ENCODE measurements around the gene BRD4.

BRD4 gene

DNA sequence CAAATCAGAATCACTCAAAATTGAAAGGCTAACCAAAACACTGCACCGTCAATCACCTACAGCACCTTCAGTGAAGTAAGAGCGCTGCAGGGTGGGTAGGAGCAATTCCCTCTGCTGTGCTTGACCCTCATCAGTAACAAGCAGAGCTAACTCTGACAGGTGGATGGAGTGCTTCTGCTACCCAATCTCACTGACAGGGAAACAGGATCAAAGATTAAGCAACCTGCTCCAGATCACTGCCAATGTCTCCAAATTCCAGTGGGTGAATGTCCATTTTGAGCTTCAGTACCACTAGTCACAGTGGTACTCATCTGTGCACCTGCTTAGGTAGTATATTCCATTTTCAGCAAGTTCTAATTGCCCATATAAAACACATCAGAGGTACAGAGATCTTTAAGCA lies 25.2 kb downstream of the BRD4 start:
- DNase-seq, result no peak

DNA sequence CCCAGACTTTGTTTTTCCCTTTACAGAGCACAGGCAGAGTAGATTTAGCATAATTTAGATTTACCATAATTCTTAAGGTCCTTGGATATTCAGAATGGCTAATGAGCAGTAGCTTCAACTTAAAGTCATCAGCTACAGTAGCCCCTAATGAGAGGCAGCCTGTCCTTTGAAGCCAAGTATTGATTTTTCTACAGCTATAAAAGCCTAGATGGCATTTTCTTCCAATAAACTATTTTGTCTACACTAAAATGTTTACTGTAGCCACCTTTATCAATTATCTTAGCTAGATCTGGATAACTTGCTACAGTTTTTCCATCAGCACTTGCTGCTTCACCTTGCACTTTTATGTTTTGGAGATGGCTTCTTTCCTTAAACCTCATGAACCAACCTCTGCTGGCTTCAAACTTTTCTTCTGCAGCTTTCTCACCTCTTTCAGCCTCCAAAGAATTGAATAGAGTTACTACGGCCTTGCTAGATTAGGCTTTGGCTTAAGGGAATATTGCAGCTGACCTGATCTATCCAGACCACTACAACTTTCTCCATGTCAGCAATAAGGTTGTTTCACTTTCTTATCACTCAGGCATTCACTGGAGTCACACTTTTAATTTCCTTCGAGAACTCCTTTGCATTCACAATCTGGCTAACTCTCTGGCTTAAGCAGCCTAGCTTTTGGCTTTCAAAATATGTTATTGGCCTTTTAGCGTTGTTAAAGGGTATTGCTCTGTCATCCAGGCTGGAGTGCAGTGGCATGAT lies 26.6 kb downstream of the BRD4 start:
- no peak for DNase-seq

DNA sequence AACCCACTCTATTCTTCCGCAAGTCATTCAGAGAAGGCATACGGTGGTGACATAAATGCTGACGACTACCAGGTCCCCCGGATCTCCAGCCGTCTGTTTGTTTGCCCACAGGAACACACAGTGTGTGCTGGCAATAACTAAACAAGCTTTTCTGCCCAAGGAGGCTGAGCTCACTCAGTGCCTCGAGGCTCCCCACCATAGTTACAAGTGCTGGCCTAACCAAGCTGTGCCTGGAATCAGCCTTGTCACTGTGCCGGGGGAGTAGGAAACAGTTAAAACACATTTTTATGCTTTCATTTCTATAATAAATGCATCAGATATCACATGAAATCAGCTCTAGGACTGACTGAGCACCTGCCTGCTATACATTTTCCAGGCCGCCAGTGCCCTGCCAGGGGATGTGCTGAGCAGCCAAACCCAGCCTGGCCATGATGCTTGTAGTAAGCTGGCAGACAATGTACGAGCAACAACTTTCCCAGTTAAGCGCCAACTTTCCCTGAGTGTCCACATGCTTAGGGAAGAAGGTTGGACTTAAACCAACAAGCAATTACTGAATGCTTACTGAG lies 28.1 kb downstream of the BRD4 start:
- DNase-seq, result no peak

DNA sequence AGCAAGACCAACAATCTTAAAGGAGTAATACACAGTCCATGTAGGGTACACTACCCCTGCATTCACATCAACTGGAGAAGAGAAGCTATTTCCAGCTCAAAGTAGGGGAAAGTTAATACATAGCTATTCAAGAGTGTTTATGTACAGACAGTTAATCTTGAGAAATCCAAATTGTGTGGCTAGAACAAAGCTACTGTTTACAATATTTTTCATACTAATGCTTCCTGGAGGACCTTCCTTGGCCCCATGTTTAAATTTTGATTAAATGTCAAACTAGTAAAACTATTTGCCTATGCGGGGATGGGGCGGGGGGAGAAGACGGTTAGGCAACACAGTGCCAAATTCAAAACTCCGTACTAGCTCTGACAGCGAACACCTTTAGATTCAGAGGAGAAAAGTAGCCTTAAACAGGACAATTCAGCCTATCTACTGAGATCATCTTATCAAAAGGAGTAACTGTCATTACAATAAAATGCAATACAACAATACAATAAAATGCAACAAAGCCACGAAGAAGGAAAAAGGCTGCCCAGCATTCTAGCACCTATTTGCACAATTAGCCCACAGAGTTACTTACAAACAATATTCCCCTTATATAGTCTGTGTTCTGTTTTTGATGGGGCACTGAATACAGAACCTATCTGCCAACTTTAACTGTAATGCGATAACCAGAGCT lies 29.1 kb downstream of the BRD4 start:
- no peak for DNase-seq

- DNase-seq, result no peak
Observed at GRCh38 chr19:15300533-15301197, 31.7 kb downstream of the BRD4 start.

DNA sequence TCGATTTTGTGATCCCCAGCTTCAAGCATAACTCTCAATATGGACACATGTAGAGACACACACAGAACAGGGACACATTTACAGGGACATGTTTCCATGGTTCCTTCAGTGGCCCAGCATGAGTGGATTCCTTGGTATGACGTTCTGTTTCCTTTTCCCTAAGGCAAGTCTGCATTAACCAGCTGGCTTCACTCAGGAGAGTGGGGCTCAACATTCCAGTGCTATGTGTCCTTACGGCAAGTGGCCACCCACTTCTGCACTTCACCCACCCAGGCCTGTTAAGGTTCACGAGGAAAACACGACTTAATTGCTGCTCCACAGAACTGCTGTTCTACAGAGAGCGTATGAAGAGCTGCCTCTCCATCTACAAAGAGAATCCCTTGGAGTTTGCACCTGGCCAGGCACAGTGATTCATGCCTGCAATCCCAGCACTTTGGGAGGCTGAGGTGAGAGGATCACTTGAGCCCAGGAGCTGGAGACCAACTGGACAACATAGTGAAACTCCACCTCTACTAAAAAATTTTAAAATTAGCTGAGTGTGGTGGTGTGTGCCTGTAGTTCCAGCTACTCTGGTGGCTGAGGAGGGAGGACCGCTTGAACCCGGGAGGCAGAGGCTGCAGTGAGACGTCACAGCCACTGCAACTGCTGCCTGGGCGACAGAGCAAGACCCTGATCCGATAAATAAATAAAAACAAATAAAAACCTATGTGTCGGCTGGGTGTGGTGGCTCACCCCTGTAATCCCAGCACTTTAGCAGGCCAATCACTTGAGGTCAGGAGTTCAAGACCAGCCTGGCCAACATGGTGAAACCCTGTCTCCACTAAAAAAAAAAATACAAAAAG lies 32.5 kb downstream of the BRD4 start:
- DNase-seq, result no peak

DNA sequence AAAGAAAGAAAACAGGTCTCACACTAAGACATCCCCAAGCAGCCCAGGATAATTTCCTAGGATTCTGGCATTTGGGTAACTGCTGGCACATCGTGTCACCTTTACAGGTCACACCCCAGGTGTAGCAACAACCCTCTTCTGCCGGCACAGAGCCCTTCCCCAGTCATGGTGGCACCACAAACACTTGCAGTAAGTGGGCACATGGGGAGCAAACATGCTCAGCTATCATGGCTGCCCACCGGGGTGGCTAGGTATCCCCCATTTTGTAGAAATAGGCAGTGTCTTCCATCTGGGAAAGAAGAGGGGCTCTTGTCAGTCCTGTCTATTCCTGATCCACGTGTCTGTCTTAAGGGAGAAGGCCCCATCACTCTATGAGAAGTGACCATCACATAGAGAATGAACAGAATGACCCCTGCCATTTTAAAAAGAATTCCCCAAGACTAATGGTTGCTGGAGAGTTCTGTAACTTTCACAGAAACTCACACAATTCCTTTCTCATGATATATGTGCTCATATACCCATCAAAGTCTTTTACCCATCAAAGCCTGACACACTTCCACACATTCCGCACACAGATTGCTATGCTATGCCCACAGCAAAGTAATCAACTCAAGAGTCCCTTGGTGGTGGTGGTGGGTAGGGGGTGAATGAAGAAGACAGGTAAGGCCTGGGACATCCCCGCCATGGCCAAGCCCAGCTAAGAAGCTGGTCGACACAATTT lies 33.3 kb downstream of the BRD4 start:
- DNase-seq, result no peak

- no peak for DNase-seq
Observed at GRCh38 chr19:15297416-15298224, 34.7 kb downstream of the BRD4 start.

DNA sequence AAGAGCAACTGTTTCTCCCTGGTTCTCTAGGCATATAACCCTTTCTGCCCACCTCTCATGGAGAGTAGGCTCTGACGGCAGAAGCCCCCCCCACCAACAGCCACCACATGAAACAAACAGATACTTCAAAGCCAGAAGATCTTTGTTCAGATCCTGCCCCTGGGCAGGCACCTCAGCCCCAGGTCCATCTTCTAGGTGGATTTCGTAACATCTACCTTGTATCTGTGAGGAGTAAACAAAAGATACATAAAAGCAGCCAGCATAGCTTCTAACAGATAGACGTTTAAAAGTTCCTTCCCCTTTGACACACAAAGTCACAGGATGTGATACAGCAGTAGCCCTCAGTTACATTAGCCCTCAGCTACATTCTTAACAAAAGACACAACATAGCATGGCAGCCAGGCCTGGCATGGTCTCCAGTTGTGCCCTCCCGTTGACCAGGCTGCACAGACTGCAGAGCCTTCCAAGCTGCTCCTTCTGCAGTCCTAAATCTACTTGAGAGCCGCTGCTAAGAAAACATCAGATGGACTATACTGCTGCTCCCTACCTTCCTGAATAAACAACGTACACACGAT lies 35.4 kb downstream of the BRD4 start:
- DNase-seq, result no peak

DNA sequence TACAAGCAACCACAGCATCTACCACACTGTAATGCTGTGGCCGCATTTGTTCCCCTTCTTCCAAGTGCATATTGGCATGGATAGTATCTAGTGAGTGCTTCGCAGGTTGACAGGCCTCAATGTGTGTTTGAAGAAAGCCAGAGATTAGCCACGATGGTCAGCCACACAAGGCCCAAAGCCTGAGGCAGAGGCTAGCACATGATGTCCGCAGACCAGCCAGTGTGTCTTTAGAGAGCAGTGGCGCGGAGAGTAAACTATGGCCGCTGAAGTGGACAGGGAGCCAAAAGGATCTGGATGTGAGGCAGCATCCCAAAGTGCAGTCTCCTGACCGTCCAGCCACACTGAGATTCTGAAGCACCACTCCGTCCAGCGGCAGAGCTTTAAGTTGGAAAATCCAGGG lies 36.0 kb downstream of the BRD4 start:
- DNase-seq, result no peak

DNA sequence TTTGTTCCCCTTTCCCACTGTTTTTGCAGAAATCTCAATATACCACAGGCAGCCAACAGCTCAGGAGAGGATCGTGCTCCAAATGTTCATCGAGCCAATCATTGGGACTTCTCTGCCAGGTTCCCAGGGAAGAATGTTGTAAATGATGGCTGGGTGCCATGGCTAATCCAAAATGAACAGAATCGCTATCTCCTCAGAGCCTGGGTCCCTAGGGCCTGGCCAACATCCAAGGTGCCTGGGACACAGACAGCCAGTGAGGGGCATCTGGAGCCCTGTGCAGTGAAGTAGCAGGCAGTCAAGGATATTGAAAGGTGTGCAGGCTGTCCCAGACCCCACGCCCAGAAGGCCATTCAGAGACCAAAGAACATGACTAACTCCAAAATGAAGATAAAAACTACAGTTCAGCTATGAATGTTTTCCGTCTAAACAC lies 37.8 kb downstream of the BRD4 start:
- no peak for DNase-seq

- DNase-seq, result no peak
Observed at GRCh38 chr19:15293781-15294491, 38.4 kb downstream of the BRD4 start.

DNA sequence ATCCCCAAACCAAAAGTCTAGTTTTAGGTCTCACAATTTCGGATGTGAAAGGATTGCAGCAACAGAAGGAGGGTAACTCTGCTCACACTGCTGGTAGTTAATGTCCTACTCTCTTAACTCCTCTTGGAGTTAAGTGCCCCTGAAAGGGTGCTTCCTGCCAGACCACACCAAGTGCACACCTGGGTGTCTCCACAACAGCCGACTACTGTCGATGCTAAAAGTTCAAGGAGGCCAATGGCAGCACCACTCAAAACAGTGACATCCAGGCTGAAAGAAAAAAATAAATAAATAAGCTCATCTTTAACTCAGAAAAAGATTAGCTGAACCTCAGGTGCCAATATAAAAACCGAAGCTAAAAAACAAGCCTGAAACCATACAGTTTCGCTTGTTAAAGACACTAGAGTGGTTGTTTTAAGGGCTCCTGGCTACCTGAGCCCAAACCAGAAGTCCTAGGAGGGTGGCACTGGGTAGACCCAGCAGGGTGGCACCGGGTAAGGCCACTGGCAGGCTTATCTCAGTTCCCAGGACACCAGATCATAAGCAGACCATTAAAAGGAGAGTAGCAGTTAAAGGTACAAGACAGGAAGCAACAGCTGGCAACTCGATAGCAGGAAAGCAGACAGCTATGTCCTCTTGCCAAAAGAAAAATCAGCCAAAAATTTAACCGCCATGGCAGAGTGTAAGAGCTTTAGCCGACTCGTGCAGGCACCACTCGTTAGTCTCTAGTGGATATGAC lies 39.3 kb downstream of the BRD4 start:
- no peak for DNase-seq

- no peak for DNase-seq
Observed at GRCh38 chr19:15292140-15292539, 40.2 kb downstream of the BRD4 start.

GRCh38 chr19:15291548-15292021 lies 40.8 kb downstream of the BRD4 start:
- DNase-seq, result no peak

DNA sequence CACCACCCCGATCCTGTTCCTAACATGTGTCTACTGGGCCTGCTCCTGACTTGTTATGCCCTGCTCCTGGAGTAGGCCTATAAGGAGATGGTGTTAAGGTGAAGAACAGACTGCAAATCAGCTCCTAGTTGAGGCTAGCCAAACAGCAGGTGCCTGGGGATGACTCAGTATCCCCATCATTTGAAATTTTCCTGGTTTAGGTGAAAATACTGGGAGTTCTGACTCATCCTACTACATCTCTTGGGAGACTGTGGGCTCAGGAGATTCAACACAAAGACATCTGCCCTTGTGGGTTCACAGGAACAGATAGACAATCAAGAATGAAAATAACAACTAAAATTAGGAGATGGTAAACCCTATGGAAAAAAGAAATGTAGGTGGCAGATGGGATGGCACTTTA lies 41.2 kb downstream of the BRD4 start:
- DNase-seq, result no peak

GRCh38 chr19:15290166-15290565 lies 42.2 kb downstream of the BRD4 start:
- no peak for DNase-seq

DNA sequence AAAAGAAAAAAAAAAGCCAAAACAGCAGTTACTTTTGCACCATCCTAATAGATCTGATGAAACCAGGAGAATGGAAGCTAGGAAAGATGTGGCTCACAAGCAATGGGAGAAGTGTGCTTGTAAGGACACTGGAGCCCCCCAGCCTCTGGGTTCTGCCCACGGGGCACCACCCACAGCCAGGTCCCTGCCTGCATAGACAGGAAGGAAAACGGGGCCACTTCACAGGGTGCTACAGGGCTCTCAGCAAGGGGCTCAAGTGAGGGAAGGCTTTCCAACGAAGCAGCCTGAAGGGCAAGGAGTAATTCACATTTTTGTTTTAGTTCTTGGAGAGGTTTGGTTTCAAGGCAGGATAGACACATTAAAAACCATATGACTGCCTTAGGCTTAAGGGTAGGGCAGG lies 42.7 kb downstream of the BRD4 start:
- DNase-seq, result no peak
